Thymus (tissue), 11 donors: Measurements from ENCODE around the gene DLG5. TPM values are rescaled to one million over a fixed set of nuclear protein-coding genes. Genes with fewer than 3 reads are reported as not detected.
A peak's percentile ranks its signal among the peaks of the same experiment; 100 is the strongest.

Experiments used
- DNase-seq, 9 donors: peaks; one replicate each; pipeline ENCODE4 v3.0.0-alpha.2; 2013; ENCODE audit warnings: low spot score in 9 of 9, low read depth in 6 of 9, missing footprints in 1 of 9
- H3K27ac ChIP-seq, 2 donors: one replicate each; pipeline ENCODE4 v1.5.1; 2013; ENCODE audit warnings: control low read depth in 1 of 2, low read depth in 1 of 2, low read length in 1 of 2, mild to moderate bottlenecking in 1 of 2, moderate library complexity in 1 of 2
- H3K27me3 ChIP-seq, 2 donors: one replicate each; pipeline ENCODE4 v1.5.1; 2013; ENCODE audit warnings: low read length in 1 of 2; ENCODE audit not compliant: control insufficient read depth in 2 of 2, insufficient read depth in 1 of 2
- H3K36me3 ChIP-seq, 2 donors: one replicate each; pipeline ENCODE4 v1.5.1; 2013; ENCODE audit warnings: low read length in 1 of 2, mild to moderate bottlenecking in 1 of 2, moderate library complexity in 1 of 2; ENCODE audit not compliant: control insufficient read depth in 2 of 2, insufficient read depth in 2 of 2
- H3K4me1 ChIP-seq, 2 donors: one replicate each; pipeline ENCODE4 v1.5.1; 2013; ENCODE audit warnings: low read length in 2 of 2; ENCODE audit not compliant: control insufficient read depth in 2 of 2, insufficient read depth in 2 of 2
- H3K4me3 ChIP-seq, 2 donors: one replicate each; pipeline ENCODE4 v1.5.1; 2013; ENCODE audit warnings: low read length in 2 of 2, control low read depth in 1 of 2, mild to moderate bottlenecking in 1 of 2
- H3K9me3 ChIP-seq, 2 donors: one replicate each; pipeline ENCODE4 v1.5.1; 2013; ENCODE audit warnings: low read length in 1 of 2, mild to moderate bottlenecking in 1 of 2; ENCODE audit not compliant: control insufficient read depth in 2 of 2, insufficient read depth in 1 of 2
- WGBS: extraction: QIAGEN DNeasy Blood & Tissue Kit; methylation state at CpG from one replicate; pipeline ENCODE4 v1.1.7; 2013; 5-methylcytosine and 5-hydroxymethylcytosine counted together
- polyA plus RNA-seq: library from polyadenylated mRNA; stranded (reverse); fragments of 200-250 nt; gene quantifications from one replicate; pipeline ENCODE4 v1.2.3, GENCODE V29; 2013
- total RNA-seq: library from RNA; stranded (reverse); fragments of 120-200 nt; gene quantifications from one replicate; pipeline ENCODE4 v1.2.4, GENCODE V29; 2013
- donor health status: healthy.

Gene DLG5
- total and polyA plus RNA-seq, 2 donors: 6.6 to 25.8 TPM

DNA sequence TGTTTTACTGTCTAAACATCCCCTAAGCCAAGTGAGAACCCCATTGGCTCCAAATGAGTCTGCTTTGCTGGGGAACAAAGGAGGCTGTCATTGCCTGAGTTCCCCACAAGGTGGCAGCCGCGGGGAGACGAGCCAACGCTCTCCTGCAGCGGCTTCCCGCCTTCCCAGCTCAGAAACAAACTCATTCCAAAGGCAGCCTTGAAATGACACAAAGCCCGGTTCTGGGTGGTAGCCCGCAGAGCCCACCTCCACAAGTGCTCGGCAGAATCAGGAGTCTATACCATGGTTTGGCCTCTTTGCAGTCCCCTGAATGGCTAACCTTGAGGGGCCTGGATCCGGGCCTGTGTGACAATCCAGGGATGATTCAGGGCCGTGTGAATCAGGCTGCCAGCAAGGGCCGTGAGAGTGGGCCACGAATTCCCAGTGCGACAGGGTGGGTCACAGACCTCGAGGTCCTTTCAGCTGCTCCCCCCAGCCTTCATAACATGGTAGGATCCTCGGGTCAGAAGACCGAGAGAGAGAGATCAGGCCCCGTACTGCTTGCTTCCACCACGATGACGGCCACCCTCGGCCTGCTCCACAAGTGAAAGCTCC lies 79.7 kb downstream of the DLG5 start:
- DNase-seq: peak in 5 of 9 donors; percentile 44 to 72 (median 51)
- H3K9me3 ChIP-seq: no peaks in the 10 kb centered on the region
- no peak overlapping the region for H3K4me3 ChIP-seq
- no peak overlapping the region for H3K27ac ChIP-seq
- 54% methylated on average over 21 of the region's 21 CpGs for WGBS
- no peaks in the 10 kb centered on the region for H3K36me3 ChIP-seq
- no peaks in the 10 kb centered on the region for H3K27me3 ChIP-seq
- peaks cover 0 to 27% of the 10 kb centered on the region in 2 donors for H3K4me1 ChIP-seq

DNA sequence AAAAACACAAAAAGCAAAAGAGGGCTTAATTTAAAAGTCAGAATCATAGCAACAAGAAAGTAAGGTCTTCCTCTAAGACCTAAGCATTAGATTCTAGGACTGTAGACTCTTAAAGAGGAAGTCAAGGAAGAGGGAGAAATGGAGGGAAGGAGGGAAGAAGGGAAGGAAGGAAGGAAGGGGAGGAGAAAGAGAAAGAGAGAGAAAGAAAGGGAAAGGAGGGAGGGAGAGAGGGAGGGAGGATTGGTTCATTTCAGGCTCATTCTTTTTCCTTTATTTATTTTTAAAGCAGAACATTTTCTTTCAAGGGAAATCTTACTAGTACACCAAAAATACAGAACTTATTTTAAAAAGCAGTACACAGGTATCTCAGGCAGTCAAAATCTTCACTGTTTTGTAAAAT lies 81.1 kb downstream of the DLG5 start:
- DNase-seq: no peak
- no peak overlapping the region for H3K27ac ChIP-seq
- H3K4me1 ChIP-seq: peaks cover 0 to 27% of the 10 kb centered on the region in 2 donors
- H3K4me3 ChIP-seq: no peak overlapping the region
- no peaks in the 10 kb centered on the region for H3K36me3 ChIP-seq
- H3K9me3 ChIP-seq: no peaks in the 10 kb centered on the region
- H3K27me3 ChIP-seq: no peaks in the 10 kb centered on the region

DNA sequence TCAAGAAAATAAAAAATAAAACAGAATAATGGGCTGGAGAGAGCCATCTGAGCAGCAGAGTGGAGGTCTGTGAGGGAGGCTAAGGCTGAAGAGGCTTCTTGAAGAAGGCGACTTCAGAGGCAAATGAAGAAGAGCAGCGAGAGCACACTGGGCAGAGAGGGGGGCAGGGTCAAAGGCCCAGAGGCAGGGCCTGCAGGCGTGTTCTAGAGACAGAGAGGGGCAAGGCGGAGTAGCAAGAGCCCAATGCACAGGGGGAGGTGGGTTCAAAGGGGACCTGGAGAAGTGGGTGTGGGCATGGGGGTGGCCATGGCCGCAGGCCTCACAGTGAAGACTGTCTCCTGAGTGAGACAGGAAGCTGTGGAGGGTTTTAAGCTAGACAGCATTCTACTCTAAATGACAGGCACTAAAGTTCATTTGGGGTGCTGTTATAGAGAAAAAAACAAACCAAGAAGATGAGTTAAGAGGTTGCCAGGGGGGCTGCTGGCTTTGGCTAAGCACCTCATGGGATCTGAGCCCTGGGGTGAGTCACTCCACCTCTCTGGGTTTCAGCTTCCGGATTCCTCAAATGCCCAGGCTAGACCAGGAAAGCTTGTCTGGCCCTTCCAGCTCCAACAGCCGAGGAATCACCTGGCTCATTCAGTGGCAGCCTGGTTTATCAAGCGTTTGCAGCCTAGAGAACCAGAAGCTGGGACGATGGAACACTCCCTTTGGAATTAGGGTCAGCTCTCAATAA lies 81.7 kb downstream of the DLG5 start:
- Histone ChIP-seq H3K36me3 (no peaks in the 10 kb centered on the region), H3K27me3 (no peaks in the 10 kb centered on the region), H3K27ac (peak overlapping the region; percentile 22 to 38), H3K4me3 (no peak overlapping the region), H3K4me1 (peaks cover 0 to 27% of the 10 kb centered on the region in 2 donors), H3K9me3 (no peaks in the 10 kb centered on the region)
- WGBS: 84% methylated on average over 9 of the region's 9 CpGs
- DNase-seq: peak in 1 of 9 donors; percentile 48

DNA sequence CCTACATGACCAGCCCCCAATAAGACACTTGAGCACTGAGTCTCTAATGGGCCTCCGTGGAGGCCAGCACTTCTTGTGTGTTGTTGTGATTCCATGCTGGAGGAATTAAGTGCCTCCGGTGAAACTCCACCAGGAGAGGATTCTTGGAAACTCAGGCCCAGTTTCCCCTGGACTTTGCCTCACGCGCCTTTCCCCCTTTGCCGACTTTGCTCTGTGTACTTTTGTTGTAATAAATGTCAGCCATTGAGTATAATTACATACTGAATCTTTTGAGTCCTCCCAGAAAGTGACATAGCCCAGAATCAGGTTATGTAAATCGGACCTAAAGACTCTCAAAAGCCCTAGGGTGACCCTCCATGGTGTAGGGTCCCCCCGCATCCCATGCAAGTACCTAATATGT lies 82.4 kb downstream of the DLG5 start:
- H3K27ac ChIP-seq: no peak overlapping the region
- no peak overlapping the region for H3K4me3 ChIP-seq
- no peak for DNase-seq
- no peaks in the 10 kb centered on the region for H3K27me3 ChIP-seq
- H3K36me3 ChIP-seq: no peaks in the 10 kb centered on the region
- WGBS: 96% methylated on average over 7 of the region's 7 CpGs
- peaks cover 0 to 21% of the 10 kb centered on the region in 2 donors for H3K4me1 ChIP-seq
- H3K9me3 ChIP-seq: no peaks in the 10 kb centered on the region

DNA sequence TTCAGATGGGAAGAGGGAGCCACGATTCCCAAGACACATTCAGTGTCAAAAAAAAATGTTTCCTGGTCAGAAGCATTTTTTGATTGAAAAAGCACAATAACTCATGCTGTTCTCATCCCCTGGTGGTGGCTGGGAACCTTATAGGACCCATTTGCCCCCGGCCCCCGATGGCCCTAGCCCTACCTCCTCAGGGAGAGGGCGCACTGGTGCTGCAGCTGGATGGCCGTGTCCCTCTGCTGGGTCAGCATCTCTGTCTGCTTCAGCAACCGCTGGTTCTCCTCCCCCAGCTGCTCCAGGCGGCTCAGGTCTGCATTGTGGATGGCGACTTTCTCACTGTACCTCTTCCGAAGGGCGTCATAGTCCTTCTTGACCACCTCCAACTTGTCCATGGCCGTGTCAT lies 83.3 kb downstream of the DLG5 start:
- no peak overlapping the region for H3K4me3 ChIP-seq
- no peaks in the 10 kb centered on the region for H3K36me3 ChIP-seq
- no peak for DNase-seq

DNA sequence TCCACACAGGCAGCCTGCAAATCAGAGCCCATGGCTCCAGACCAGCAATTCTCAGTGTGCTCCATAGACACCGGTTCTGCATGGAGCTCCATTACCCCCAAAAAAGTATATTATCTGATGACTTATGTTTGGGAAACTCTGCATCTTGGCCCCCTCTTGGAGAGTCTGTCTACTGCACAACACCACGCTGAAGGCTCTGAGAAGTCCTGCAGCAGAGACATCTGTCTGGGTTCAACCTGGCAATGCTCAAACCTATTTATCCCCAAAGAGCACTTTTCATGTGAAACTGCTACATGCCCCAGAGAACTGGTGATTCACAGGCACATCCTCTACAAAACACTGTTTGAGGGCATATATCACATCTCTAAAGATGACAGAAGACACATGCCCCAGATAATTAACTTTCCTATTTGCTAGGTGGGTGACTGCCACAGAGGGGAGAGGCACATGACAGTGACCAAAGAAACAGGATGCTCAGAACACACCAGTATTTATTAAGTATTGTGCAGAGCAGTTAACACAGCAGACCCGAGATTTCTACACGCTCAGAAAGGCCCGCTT lies 83.8 kb downstream of the DLG5 start:
- 97% methylated on average over 5 of the region's 5 CpGs for WGBS
- Histone ChIP-seq H3K4me1 (peaks cover 0 to 19% of the 10 kb centered on the region in 2 donors), H3K27ac (no peak overlapping the region), H3K4me3 (no peak overlapping the region), H3K9me3 (no peaks in the 10 kb centered on the region), H3K36me3 (no peaks in the 10 kb centered on the region), H3K27me3 (no peaks in the 10 kb centered on the region)
- no peak for DNase-seq

More for the DNA sequence above, 83.3 kb downstream of the DLG5 start:
- peaks cover 0 to 15% of the 10 kb centered on the region in 2 donors for H3K4me1 ChIP-seq
- WGBS: 97% methylated on average over 11 of the region's 11 CpGs
- H3K9me3 ChIP-seq: no peaks in the 10 kb centered on the region
- no peaks in the 10 kb centered on the region for H3K27me3 ChIP-seq
- no peak overlapping the region for H3K27ac ChIP-seq

DNA sequence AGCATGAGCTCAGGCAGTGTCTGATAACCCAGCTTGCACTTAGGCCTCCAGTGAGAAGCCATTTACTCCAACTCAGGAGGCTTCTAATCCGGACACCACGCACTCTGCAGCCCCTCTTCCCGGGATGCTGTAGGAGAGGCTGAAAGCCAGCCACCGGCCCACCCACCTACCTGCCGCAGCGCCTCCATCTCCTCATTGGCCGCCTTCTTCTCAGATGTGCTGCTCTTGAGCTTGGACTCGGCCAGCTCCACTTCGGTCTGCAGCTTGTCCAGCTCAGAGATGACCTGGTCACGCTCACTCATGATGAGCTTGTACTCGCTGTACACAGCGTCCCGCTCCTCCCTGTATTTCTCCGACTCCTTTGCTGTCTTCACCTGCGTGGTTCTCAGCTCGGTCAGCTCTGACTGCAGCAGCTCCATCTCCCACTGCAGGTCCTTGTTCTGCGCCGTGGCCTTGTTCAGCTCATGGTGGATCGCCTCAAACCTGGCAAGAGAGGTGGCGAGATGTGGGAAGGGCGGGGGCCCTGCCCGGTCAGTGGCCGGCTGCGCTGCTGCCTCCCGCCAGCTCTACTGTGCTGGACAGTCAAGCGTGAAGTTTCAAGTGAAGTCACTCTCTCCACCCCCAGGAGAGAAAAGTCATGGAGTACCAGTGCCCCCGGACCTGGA lies 84.7 kb downstream of the DLG5 start:
- H3K9me3 ChIP-seq: no peaks in the 10 kb centered on the region
- no peak overlapping the region for H3K27ac ChIP-seq
- H3K4me1 ChIP-seq: peaks cover 0 to 26% of the 10 kb centered on the region in 2 donors
- no peaks in the 10 kb centered on the region for H3K36me3 ChIP-seq
- no peak overlapping the region for H3K4me3 ChIP-seq
- no peak for DNase-seq
- H3K27me3 ChIP-seq: no peaks in the 10 kb centered on the region
- WGBS: 98% methylated on average over 27 of the region's 27 CpGs

DNA sequence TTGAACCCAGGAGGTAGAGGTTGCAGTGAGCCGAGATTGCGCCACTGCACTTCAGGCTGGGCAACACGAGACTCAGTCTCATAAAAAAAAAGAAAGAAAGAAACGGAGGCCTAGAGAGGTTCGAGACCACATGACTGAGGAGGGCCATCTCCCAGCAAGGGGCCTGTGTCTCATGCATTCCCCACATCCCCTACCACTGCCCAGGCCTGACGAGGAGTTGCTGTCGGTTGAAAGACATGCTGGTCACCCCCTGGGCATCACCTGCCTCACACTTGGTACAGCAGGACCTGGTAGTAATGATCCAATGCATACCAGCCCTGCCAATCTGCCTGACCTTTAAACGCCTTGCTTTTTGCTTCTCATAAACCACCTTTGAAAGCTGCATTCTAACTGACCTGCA lies 85.9 kb downstream of the DLG5 start:
- no peak overlapping the region for H3K4me3 ChIP-seq
- 97% methylated on average over 8 of the region's 8 CpGs for WGBS
- H3K27ac ChIP-seq: no peak overlapping the region
- H3K9me3 ChIP-seq: no peaks in the 10 kb centered on the region
- H3K4me1 ChIP-seq: peaks cover 0 to 34% of the 10 kb centered on the region in 2 donors
- H3K36me3 ChIP-seq: no peaks in the 10 kb centered on the region
- no peak for DNase-seq
- no peaks in the 10 kb centered on the region for H3K27me3 ChIP-seq
